D721Med (cell line): ENCODE results near the gene STK16.

Experiments
- DNase-seq: peaks from one replicate; pipeline ENCODE4 v3.0.0; 2011; ENCODE audit warnings: low spot score; ENCODE audit not compliant: insufficient read length
- FAIRE-seq: peaks from 2 replicates; lab custom pipeline; 2011; peaks lifted over from hg19 to GRCh38; lab: Jason Lieb, UNC
- TF ChIP-seq, protein P1 (sequence below): IDR thresholded peaks from 2 replicates; pipeline ENCODE4 v1.5.1; 2012; ENCODE audit warnings: mild to moderate bottlenecking, control low read depth; ENCODE audit not compliant: insufficient read depth; ENCODE audit errors: missing control alignments

The STK16 gene

DNA sequence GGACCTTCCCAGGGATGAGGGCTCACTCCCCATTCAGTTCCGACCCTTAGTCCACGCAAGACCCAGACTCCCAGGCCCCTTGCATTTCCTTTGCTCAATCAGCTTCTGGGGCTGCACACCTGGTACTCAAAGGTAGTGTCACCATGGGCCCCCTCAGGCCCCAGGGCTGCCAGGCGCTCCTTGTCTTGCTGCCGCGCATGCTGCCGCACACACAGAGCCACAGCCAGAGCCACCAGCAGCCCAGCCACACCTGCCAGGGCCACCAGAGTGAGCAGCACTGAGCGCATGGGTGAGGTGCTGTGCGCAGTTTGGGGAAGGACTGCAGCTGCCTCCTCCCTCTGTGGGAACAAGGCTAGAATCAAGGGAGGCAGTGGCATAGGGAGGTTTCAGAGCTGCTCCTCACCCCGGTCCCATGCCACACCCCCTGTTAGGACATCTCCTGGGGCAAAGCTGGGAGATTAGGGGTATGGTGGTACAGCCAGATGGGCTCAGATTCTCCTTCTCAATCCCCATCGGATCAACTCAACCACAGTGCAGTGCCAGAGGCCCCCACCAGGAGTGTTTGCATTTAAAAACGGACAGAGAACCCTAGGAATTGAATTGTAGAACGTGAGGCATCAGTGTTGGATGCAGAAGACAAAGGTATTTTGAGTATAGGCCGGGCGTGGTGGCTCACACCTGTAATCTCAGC is 52.6 kb downstream of the STK16 start:
- no peak for FAIRE-seq
- DNase-seq = no peak

DNA sequence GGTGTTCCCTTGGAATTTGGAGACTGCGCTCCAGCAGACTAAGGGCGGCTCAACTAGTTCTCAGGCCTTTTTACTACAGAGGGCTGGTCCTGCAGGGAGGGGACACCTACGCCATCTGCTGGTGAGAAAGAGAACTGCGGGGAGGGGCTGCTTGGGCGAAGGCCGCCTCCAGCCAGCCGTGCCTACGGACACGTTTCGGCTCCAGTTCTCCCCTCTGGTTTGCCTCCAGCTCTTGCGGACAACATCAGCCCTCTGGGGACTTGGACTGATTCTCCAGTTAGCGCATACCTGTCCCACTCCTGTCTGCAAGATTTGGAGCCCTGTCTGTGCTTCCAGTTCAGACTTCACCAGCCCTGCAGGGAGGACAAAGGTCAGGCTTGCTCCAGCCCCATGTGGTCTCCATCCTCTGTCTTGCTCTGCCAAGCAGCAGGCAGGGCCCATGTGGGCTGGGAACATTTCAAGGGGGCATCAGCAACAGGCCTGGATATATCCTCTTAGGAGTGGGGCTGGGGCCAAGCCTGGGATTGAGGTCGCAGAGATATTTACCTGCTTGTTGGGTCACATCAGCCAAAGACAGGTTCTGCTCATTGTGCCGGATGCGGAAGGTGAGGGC is 53.6 kb downstream of the STK16 start:
- DNase-seq (peak; percentile 92), FAIRE-seq (no peak)
- TF ChIP-seq, protein P1, sequence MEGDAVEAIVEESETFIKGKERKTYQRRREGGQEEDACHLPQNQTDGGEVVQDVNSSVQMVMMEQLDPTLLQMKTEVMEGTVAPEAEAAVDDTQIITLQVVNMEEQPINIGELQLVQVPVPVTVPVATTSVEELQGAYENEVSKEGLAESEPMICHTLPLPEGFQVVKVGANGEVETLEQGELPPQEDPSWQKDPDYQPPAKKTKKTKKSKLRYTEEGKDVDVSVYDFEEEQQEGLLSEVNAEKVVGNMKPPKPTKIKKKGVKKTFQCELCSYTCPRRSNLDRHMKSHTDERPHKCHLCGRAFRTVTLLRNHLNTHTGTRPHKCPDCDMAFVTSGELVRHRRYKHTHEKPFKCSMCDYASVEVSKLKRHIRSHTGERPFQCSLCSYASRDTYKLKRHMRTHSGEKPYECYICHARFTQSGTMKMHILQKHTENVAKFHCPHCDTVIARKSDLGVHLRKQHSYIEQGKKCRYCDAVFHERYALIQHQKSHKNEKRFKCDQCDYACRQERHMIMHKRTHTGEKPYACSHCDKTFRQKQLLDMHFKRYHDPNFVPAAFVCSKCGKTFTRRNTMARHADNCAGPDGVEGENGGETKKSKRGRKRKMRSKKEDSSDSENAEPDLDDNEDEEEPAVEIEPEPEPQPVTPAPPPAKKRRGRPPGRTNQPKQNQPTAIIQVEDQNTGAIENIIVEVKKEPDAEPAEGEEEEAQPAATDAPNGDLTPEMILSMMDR = peak; percentile 90

More for the DNA sequence above, 52.6 kb downstream of the STK16 start:
- TF ChIP-seq, protein P1 = no peak

DNA sequence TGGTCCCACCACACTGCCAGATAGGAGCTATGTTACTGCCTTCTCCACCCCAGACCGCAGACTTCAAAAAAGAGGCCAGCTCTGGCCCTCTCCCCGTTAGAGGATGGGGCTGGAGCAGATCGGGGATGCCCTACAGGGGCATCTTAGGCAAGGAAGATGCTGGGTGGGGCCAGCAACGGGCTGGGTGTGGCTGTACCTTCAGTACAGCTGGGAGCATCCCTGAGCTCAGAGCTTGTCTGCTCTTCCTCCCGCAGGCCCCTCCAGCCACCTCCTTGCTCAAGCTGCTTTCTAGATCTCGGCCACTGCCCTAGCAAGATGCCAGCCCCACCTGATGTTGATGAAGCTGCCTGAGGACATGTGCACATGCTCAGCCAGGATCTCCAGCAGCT is 54.1 kb downstream of the STK16 start:
- no peak for FAIRE-seq
- DNase-seq = no peak
- TF ChIP-seq, protein P1 = no peak
